ENCODE measurements around the gene UBE2U.

Gene UBE2U, protein sequence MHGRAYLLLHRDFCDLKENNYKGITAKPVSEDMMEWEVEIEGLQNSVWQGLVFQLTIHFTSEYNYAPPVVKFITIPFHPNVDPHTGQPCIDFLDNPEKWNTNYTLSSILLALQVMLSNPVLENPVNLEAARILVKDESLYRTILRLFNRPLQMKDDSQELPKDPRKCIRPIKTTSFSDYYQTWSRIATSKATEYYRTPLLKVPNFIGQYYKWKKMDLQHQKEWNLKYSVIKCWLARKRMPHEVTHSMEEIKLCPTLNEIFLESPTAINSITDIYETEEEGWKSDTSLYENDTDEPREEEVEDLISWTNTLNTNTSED

DNA sequence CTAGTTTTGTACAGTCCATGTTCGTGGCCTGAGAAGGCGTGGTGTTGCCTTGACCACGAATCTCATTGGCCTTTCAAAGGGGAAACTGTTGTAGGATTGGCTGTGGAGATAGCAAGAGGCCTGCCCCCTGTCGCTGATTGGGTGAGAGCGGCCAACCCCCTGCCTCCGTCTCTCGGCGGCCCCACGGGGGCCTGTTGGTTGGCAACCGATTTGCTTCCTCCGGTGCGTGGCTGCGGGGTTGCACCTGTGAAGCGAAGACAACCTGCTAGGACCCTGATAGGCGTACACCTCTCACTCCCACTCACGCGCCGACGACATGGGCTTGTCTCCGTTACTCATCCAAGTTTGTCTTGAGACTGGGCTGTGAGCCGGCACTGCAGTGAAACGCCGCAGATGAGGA is at the start of gene UBE2U:
Gene UBE2U, plus strand, starts transcription at position 204 of the 400 bp plus-strand sequence. CDS start 428 bp downstream, outside the sequence.
- no peak within 1 kb of the TSS for H3K9ac ChIP-seq (ENCODE audit: low read length in 2 of 2)
- H3K36me3 ChIP-seq (ENCODE audit: control insufficient read depth in 2 of 2, insufficient read depth in 2 of 2, low read length in 2 of 2) = no peaks in the 10 kb centered on the region
- H3K27ac ChIP-seq (ENCODE audit: low read length) = no peak within 1 kb of the TSS
- no peaks in the 10 kb centered on the region for H3K9me3 ChIP-seq (ENCODE audit: control insufficient read depth in 2 of 2, low read length in 2 of 2)
- no peaks in the 10 kb centered on the region for H3K4me1 ChIP-seq (ENCODE audit: control insufficient read depth, insufficient read depth, low read length)
- no peaks in the 10 kb centered on the region for H3K27me3 ChIP-seq (ENCODE audit: control insufficient read depth in 1 of 2, insufficient read depth in 2 of 2, low read length in 2 of 2)
- no peak within 1 kb of the TSS for H3K4me3 ChIP-seq (ENCODE audit: low read length in 2 of 2)

DNA sequence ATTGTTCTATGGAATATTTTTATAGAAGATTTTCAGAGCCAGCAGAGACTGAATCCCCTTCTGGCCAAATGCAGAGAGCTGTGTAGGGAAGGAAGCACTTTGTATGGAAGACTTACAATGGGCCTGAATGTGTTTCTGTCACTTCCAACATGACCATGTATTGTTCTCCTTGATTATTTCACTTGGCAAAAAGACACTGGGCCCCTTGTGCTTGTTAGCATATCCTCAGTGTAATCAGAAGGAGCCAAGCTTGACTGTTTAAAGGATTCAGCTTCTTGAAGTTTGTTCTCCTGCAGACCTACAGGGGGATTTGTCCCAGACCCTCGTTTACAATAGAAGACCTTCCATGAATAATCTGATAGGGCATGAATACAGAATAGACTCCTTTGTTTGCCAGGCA is 48.1 kb upstream of the UBE2U start:
- H3K27ac ChIP-seq (ENCODE audit: low read length) = no peak overlapping the region
- H3K27me3 ChIP-seq (ENCODE audit: control insufficient read depth in 1 of 2, insufficient read depth in 2 of 2, low read length in 2 of 2) = no peaks in the 10 kb centered on the region
- no peaks in the 10 kb centered on the region for H3K4me1 ChIP-seq (ENCODE audit: control insufficient read depth, insufficient read depth, low read length)
- no peak overlapping the region for H3K4me3 ChIP-seq (ENCODE audit: low read length in 2 of 2)
- H3K9me3 ChIP-seq (ENCODE audit: control insufficient read depth in 2 of 2, low read length in 2 of 2) = no peaks in the 10 kb centered on the region
- H3K36me3 ChIP-seq (ENCODE audit: control insufficient read depth in 2 of 2, insufficient read depth in 2 of 2, low read length in 2 of 2) = no peaks in the 10 kb centered on the region
- H3K9ac ChIP-seq (ENCODE audit: low read length in 2 of 2) = no peak overlapping the region

DNA sequence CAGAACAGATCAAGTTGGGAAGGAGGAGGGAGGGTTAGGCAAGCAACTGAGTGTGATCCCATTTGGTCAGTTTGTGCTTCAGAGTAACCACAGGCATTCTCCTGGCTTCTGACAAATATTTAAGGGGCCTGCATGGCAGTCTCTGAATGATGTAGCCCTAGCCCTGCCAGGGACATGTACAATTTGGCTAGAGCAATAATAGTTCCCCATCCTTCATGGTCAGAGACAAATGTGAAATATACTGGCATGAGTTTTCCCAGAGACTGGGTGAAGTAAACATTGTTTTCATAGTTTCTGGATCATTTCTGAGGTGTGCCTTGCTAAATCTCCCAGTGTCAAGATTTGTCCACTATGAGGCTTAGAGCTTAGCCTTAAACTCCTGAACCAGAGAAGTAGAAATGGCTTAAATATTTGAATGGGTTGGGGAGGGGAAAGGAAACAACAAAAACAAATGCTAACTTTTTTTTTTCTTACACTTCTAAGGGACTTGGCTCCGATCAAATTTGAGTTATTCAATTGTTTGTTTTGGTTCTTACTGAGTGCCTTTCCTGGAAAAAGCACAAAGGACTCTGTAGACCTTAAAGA is 42.0 kb upstream of the UBE2U start:
- Histone ChIP-seq H3K4me1 (ENCODE audit: control insufficient read depth, insufficient read depth, low read length) (peaks cover 5% of the 10 kb centered on the region), H3K36me3 (ENCODE audit: control insufficient read depth in 2 of 2, insufficient read depth in 2 of 2, low read length in 2 of 2) (no peaks in the 10 kb centered on the region), H3K9ac (ENCODE audit: low read length in 2 of 2) (no peak overlapping the region), H3K9me3 (ENCODE audit: control insufficient read depth in 2 of 2, low read length in 2 of 2) (no peaks in the 10 kb centered on the region), H3K27me3 (ENCODE audit: control insufficient read depth in 1 of 2, insufficient read depth in 2 of 2, low read length in 2 of 2) (no peaks in the 10 kb centered on the region), H3K4me3 (ENCODE audit: low read length in 2 of 2) (no peak overlapping the region), H3K27ac (ENCODE audit: low read length) (peak overlapping the region; percentile 12)

DNA sequence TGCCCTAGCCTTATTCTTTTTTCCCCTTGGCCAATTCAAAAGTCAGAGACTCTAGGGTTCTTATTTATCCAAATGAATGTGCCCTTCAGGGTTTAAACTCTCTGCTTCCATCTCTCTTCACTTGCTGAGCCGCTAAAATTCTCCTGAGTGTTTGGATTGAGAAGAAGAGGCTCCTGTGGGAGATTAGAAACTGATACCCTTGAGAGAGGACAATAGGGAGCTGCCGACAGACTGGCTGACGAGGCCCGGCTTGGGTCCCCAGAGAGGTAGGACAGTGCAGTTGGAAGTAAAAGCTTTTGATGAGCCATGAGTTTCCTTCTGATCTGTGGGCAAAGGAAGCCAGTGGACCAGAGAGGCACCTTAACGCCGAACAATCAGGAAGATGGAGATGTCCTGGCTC is 41.3 kb upstream of the UBE2U start:
- no peak overlapping the region for H3K9ac ChIP-seq (ENCODE audit: low read length in 2 of 2)
- no peaks in the 10 kb centered on the region for H3K36me3 ChIP-seq (ENCODE audit: control insufficient read depth in 2 of 2, insufficient read depth in 2 of 2, low read length in 2 of 2)
- H3K9me3 ChIP-seq (ENCODE audit: control insufficient read depth in 2 of 2, low read length in 2 of 2) = no peaks in the 10 kb centered on the region
- peaks cover 5% of the 10 kb centered on the region for H3K4me1 ChIP-seq (ENCODE audit: control insufficient read depth, insufficient read depth, low read length)
- H3K27me3 ChIP-seq (ENCODE audit: control insufficient read depth in 1 of 2, insufficient read depth in 2 of 2, low read length in 2 of 2) = no peaks in the 10 kb centered on the region
- no peak overlapping the region for H3K4me3 ChIP-seq (ENCODE audit: low read length in 2 of 2)
- H3K27ac ChIP-seq (ENCODE audit: low read length) = peak overlapping the region; percentile 12

DNA sequence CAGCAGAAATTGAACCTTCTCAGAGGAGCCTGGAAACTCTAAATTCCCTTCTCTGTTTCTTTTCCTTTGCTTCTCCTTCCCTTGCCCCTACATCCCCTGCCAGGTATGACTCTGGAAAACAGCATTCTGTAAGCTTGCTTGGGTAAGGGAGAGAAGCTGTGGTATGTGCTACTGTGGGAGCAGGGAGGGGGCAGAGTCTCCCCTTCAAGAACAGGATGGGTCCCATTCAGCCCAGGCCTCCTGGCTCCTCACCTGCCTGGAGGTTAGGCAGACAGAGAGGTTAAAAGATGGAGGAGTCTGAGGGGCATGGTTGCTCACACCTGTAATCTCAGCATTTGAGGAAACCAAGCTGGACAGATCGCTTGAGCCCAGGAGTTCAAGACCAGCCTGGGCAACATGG is 40.6 kb upstream of the UBE2U start:
- no peak overlapping the region for H3K4me3 ChIP-seq (ENCODE audit: low read length in 2 of 2)
- no peak overlapping the region for H3K9ac ChIP-seq (ENCODE audit: low read length in 2 of 2)
- peaks cover 5% of the 10 kb centered on the region for H3K4me1 ChIP-seq (ENCODE audit: control insufficient read depth, insufficient read depth, low read length)
- no peak overlapping the region for H3K27ac ChIP-seq (ENCODE audit: low read length)
- H3K36me3 ChIP-seq (ENCODE audit: control insufficient read depth in 2 of 2, insufficient read depth in 2 of 2, low read length in 2 of 2) = no peaks in the 10 kb centered on the region
- no peaks in the 10 kb centered on the region for H3K27me3 ChIP-seq (ENCODE audit: control insufficient read depth in 1 of 2, insufficient read depth in 2 of 2, low read length in 2 of 2)
- H3K9me3 ChIP-seq (ENCODE audit: control insufficient read depth in 2 of 2, low read length in 2 of 2) = no peaks in the 10 kb centered on the region

DNA sequence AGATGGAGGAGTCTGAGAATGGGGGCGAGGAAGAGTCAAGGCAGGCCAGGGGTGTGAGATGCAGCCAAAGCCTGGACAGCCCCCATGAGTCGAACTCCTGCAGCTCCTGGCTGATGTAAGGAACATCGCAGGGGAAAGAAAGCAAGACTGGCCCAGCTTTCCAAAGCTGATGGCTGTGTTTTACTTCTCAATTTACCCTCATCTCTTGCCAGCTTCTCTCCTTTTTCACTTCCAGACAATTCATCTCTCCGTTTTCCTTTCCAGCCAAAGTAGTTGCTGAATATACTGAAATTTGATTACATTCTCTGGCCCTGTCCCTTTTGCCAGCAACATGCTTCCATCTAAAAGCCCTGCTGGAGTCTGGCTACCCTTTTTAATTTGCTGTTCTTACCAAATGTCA is 40.0 kb upstream of the UBE2U start:
- peaks cover 5% of the 10 kb centered on the region for H3K4me1 ChIP-seq (ENCODE audit: control insufficient read depth, insufficient read depth, low read length)
- H3K9me3 ChIP-seq (ENCODE audit: control insufficient read depth in 2 of 2, low read length in 2 of 2) = no peaks in the 10 kb centered on the region
- H3K27ac ChIP-seq (ENCODE audit: low read length) = no peak overlapping the region
- no peaks in the 10 kb centered on the region for H3K36me3 ChIP-seq (ENCODE audit: control insufficient read depth in 2 of 2, insufficient read depth in 2 of 2, low read length in 2 of 2)
- H3K27me3 ChIP-seq (ENCODE audit: control insufficient read depth in 1 of 2, insufficient read depth in 2 of 2, low read length in 2 of 2) = no peaks in the 10 kb centered on the region
- no peak overlapping the region for H3K9ac ChIP-seq (ENCODE audit: low read length in 2 of 2)
- H3K4me3 ChIP-seq (ENCODE audit: low read length in 2 of 2) = no peak overlapping the region

DNA sequence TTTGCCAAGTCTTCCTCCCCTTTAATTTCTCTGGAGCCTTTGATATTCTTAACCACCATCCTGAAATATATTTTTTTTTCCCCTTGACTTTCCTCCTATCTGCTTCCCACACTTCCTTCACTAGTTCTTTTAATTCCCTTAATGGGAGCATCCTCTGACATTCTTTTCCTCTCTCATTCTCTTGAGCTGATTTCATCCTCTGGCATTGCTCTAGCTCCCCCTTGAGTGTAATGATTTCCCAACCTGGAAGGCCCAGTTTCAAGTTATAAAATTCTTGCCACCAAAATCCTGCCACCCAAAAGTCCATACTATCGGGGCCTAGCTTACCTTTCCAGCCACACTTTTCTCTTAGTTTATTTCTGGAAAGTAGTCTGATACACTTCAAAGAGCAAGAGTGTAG is 39.5 kb upstream of the UBE2U start:
- Histone ChIP-seq H3K27me3 (ENCODE audit: control insufficient read depth in 1 of 2, insufficient read depth in 2 of 2, low read length in 2 of 2) (no peaks in the 10 kb centered on the region), H3K9me3 (ENCODE audit: control insufficient read depth in 2 of 2, low read length in 2 of 2) (no peaks in the 10 kb centered on the region), H3K36me3 (ENCODE audit: control insufficient read depth in 2 of 2, insufficient read depth in 2 of 2, low read length in 2 of 2) (no peaks in the 10 kb centered on the region), H3K9ac (ENCODE audit: low read length in 2 of 2) (no peak overlapping the region), H3K27ac (ENCODE audit: low read length) (no peak overlapping the region), H3K4me1 (ENCODE audit: control insufficient read depth, insufficient read depth, low read length) (peaks cover 5% of the 10 kb centered on the region), H3K4me3 (ENCODE audit: low read length in 2 of 2) (no peak overlapping the region)

DNA sequence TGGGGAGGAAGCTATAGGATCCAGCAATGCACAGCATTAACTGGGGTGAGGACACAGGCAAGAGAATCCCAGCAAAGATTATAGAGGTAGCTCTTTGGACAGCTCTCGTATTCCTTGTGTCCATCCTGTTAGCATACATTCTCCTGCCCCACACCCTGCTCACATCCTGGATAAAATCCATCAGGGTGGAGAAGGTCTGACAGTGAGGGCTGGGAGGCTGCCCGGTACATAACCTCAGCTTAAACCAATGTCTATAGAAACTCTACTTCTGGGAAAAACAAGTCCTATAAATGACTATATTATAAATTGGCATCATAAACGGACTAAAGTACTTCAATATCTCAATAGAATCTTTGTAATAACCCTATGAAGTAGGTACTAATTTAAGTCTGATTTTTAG is 36.8 kb upstream of the UBE2U start:
- Histone ChIP-seq H3K9ac (ENCODE audit: low read length in 2 of 2) (no peak overlapping the region), H3K4me1 (ENCODE audit: control insufficient read depth, insufficient read depth, low read length) (no peaks in the 10 kb centered on the region), H3K36me3 (ENCODE audit: control insufficient read depth in 2 of 2, insufficient read depth in 2 of 2, low read length in 2 of 2) (no peaks in the 10 kb centered on the region), H3K27me3 (ENCODE audit: control insufficient read depth in 1 of 2, insufficient read depth in 2 of 2, low read length in 2 of 2) (no peaks in the 10 kb centered on the region), H3K27ac (ENCODE audit: low read length) (no peak overlapping the region), H3K4me3 (ENCODE audit: low read length in 2 of 2) (no peak overlapping the region), H3K9me3 (ENCODE audit: control insufficient read depth in 2 of 2, low read length in 2 of 2) (no peaks in the 10 kb centered on the region)

DNA sequence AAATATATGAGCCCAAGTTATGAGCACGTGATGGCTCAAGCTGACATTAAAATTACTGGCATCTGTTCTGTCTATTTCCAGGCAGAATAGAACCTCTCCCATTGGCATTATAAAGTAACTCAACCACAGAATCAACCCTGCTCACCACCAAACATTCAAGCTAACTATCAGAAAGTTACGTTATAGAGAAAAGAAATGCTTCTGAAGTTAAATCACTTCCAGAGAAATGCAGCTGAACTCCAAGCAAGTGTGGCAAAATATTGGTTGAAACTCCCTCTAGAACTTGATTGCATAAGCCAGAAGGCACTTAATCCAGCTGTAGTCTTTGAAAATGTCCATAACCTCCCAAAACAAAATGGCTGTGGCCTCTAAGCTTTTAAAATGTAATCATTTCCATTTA is 36.2 kb upstream of the UBE2U start:
- no peak overlapping the region for H3K4me3 ChIP-seq (ENCODE audit: low read length in 2 of 2)
- no peak overlapping the region for H3K9ac ChIP-seq (ENCODE audit: low read length in 2 of 2)
- H3K36me3 ChIP-seq (ENCODE audit: control insufficient read depth in 2 of 2, insufficient read depth in 2 of 2, low read length in 2 of 2) = no peaks in the 10 kb centered on the region
- no peaks in the 10 kb centered on the region for H3K27me3 ChIP-seq (ENCODE audit: control insufficient read depth in 1 of 2, insufficient read depth in 2 of 2, low read length in 2 of 2)
- H3K27ac ChIP-seq (ENCODE audit: low read length) = no peak overlapping the region
- no peaks in the 10 kb centered on the region for H3K4me1 ChIP-seq (ENCODE audit: control insufficient read depth, insufficient read depth, low read length)
- H3K9me3 ChIP-seq (ENCODE audit: control insufficient read depth in 2 of 2, low read length in 2 of 2) = no peaks in the 10 kb centered on the region

DNA sequence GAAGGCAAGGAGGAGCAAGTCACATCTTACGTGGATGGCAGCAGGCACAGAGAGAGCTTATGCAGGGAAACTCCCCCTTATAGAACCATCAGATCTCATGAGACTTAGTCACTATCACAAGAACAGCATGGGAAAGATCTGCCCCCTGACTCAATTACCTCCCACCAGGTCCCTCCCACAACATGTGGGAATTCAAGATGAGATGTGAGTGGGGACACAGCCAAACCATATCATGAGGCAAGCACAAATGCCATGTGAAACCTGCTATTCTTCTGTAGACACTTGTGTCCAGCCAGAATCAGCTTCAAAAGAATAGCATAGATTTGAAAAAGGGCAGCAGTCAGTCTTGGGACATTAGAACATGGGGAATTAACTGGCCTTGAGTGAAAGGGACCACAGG is 32.2 kb upstream of the UBE2U start:
- no peak overlapping the region for H3K9ac ChIP-seq (ENCODE audit: low read length in 2 of 2)
- no peaks in the 10 kb centered on the region for H3K36me3 ChIP-seq (ENCODE audit: control insufficient read depth in 2 of 2, insufficient read depth in 2 of 2, low read length in 2 of 2)
- H3K4me1 ChIP-seq (ENCODE audit: control insufficient read depth, insufficient read depth, low read length) = peaks cover 2% of the 10 kb centered on the region
- H3K9me3 ChIP-seq (ENCODE audit: control insufficient read depth in 2 of 2, low read length in 2 of 2) = no peaks in the 10 kb centered on the region
- no peak overlapping the region for H3K27ac ChIP-seq (ENCODE audit: low read length)
- H3K4me3 ChIP-seq (ENCODE audit: low read length in 2 of 2) = no peak overlapping the region
- no peaks in the 10 kb centered on the region for H3K27me3 ChIP-seq (ENCODE audit: control insufficient read depth in 1 of 2, insufficient read depth in 2 of 2, low read length in 2 of 2)

DNA sequence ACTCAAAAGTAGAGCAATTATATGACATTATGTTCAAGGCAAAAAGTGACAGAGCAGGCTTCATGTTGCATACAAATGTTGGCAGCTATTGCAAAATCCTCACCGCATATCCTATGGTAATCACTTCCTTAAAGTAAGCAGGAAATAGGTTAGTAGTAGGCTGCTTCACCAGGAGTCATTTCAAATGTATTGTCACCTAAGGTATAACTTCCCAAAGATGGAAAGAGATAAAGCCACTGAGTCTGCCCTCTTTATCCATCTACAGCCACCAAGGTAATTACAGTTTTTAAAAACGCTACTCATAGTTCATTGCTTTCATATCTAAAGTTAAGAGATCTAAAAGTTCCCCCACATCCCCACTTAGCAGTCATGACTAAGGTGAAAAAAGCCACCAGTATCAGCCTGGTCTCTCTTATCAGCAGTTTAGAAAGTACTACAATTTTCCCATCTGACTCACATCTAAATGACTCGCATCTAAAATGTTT is 31.6 kb upstream of the UBE2U start:
- Histone ChIP-seq H3K27ac (ENCODE audit: low read length) (no peak overlapping the region), H3K27me3 (ENCODE audit: control insufficient read depth in 1 of 2, insufficient read depth in 2 of 2, low read length in 2 of 2) (no peaks in the 10 kb centered on the region), H3K4me3 (ENCODE audit: low read length in 2 of 2) (no peak overlapping the region), H3K4me1 (ENCODE audit: control insufficient read depth, insufficient read depth, low read length) (peaks cover 2% of the 10 kb centered on the region), H3K36me3 (ENCODE audit: control insufficient read depth in 2 of 2, insufficient read depth in 2 of 2, low read length in 2 of 2) (no peaks in the 10 kb centered on the region), H3K9me3 (ENCODE audit: control insufficient read depth in 2 of 2, low read length in 2 of 2) (no peaks in the 10 kb centered on the region), H3K9ac (ENCODE audit: low read length in 2 of 2) (no peak overlapping the region)
